HCT116 (cell line): ENCODE results near the gene ZNF835. TPM values are rescaled to one million over a fixed set of nuclear protein-coding genes. Genes with fewer than 3 reads are reported as not detected.

Experiments
- ATAC-seq: fragments of 200-7000 bp; cut with Tn5 transposase; 2 replicates; pipeline ENCODE4 v1.9.1; 2020; ENCODE audit warnings: mild to moderate bottlenecking, moderate library complexity
- BruUV-seq: library from RNA; stranded (reverse); fragments of 400-500 nt; replicated peaks from 2 replicates; lab custom pipeline; 2021; lab: Mats Ljungman, UMichigan
- CTCF ChIA-PET: fragments of 300-600 bp; sonication (Branson Sonifier 250); formaldehyde crosslinking; loops from one replicate; lab custom pipeline; 2021; ENCODE audit warnings: antibody characterized with exemption; lab: Charles Lee
- POLR2A ChIA-PET: fragments of 300-600, 350-600 bp; sonication (Branson Sonifier 250); formaldehyde crosslinking; loops from one replicate; lab custom pipeline; 2021; ENCODE audit warnings: antibody characterized with exemption; lab: Charles Lee
- RAD21 ChIA-PET, 2 experiments: fragments of 300-600 bp; sonication (Branson Sonifier 250); formaldehyde crosslinking; loops; one replicate each; lab custom pipeline; 2023; ENCODE audit warnings: low total read pairs in 2 of 2; ENCODE audit not compliant: uncharacterized antibody in 2 of 2, unreplicated experiment in 2 of 2, low non-redundant PET in 1 of 2; lab: Charles Lee
- DNase-seq: peaks from one replicate; pipeline ENCODE4 v3.0.0-alpha.2; 2010; ENCODE audit warnings: low read depth, low spot score
- H2AFZ ChIP-seq: fragments of 200-600 bp; shearing (Covaris generic), sonication (generic); 2 replicates; pipeline ENCODE4 v1.6.1; 2017; ENCODE audit warnings: low read depth, mixed run types, mixed read lengths, antibody characterized with exemption, low read length; ENCODE audit not compliant: poor library complexity, severe bottlenecking
- H3K27ac ChIP-seq: 2 replicates; pipeline ENCODE4 v1.5.1; 2012; ENCODE audit warnings: low read depth, low read length
- H3K27me3 ChIP-seq: fragments of 200-600 bp; sonication (generic); 2 replicates; pipeline ENCODE4 v1.6.1; 2016; ENCODE audit warnings: mixed run types, low read length, mixed read lengths; ENCODE audit not compliant: insufficient read depth
- H3K36me3 ChIP-seq, 2 experiments: fragments of 200-500 bp in 1 of 2; fragments of 200-600 bp in 1 of 2; sonication (Bioruptor generic) in 1 of 2; sonication (generic) in 1 of 2; 2 replicates each; pipeline versions ENCODE4 v1.5.1 to v1.6.1; 2014 to 2016; ENCODE audit warnings: low read length in 2 of 2, inconsistent platforms in 1 of 2, mixed read lengths in 1 of 2, mixed run types in 1 of 2; ENCODE audit not compliant: insufficient read depth in 2 of 2, control insufficient read depth in 1 of 2
- H3K4me1 ChIP-seq, 2 experiments: fragments of 200-600 bp in 1 of 2; sonication (generic) in 1 of 2; 2 replicates each; pipeline versions ENCODE4 v1.5.1 to v1.6.1; 2012 to 2017; ENCODE audit warnings: low read length in 2 of 2, inconsistent platforms in 1 of 2, mild to moderate bottlenecking in 1 of 2, mixed read lengths in 1 of 2, mixed run types in 1 of 2, moderate library complexity in 1 of 2; ENCODE audit not compliant: insufficient read depth in 2 of 2, control insufficient read depth in 1 of 2
- H3K4me2 ChIP-seq: fragments of 200-600 bp; sonication (generic); 2 replicates; pipeline ENCODE4 v1.6.1; 2017; ENCODE audit warnings: mixed run types, low read length, mixed read lengths
- H3K4me3 ChIP-seq, 2 experiments: fragments of 200-600 bp in 1 of 2; sonication (generic) in 1 of 2; replicated peaks in 1 of 2; 2 replicates each; pipeline ENCODE4 v1.5.1; 2011 to 2016; ENCODE audit warnings: low read length in 2 of 2, control low read depth in 1 of 2, low read depth in 1 of 2, mild to moderate bottlenecking in 1 of 2, mixed read lengths in 1 of 2, mixed run types in 1 of 2
- H3K79me2 ChIP-seq: fragments of 200-600 bp; sonication (generic); 2 replicates; pipeline ENCODE4 v1.6.1; 2017; ENCODE audit warnings: mild to moderate bottlenecking, mixed run types, low read length, moderate library complexity, mixed read lengths; ENCODE audit not compliant: insufficient read depth
- H3K9ac ChIP-seq: fragments of 200-600 bp; sonication (generic); 2 replicates; pipeline ENCODE4 v1.6.1; 2016; ENCODE audit warnings: low read length, mixed read lengths
- H3K9me2 ChIP-seq: fragments of 200-600 bp; sonication (generic), shearing (Covaris generic); 2 replicates; pipeline ENCODE4 v1.6.1; 2017; ENCODE audit warnings: mixed run types, mild to moderate bottlenecking, moderate library complexity; ENCODE audit not compliant: insufficient read depth
- H3K9me3 ChIP-seq, 2 experiments: fragments of 200-500 bp in 1 of 2; fragments of 200-600 bp in 1 of 2; sonication (Bioruptor generic) in 1 of 2; sonication (generic) in 1 of 2; 2 replicates each; pipeline ENCODE4 v1.6.1; 2014 to 2017; ENCODE audit warnings: low read length in 2 of 2, mixed read lengths in 2 of 2, inconsistent platforms in 1 of 2, low read depth in 1 of 2, mild to moderate bottlenecking in 1 of 2, mixed run types in 1 of 2, moderate library complexity in 1 of 2; ENCODE audit not compliant: control insufficient read depth in 1 of 2, insufficient read depth in 1 of 2
- H4K20me1 ChIP-seq: fragments of 200-600 bp; sonication (generic), shearing (Covaris generic); 2 replicates; pipeline ENCODE4 v1.6.1; 2017; ENCODE audit warnings: mixed run types, mild to moderate bottlenecking, moderate library complexity; ENCODE audit not compliant: insufficient read depth
- CTCF ChIP-seq, 3 experiments: fragments of 200-600 bp in 1 of 3; sonication (generic) in 1 of 3; IDR thresholded peaks in 2 of 3; conservative IDR thresholded peaks in 1 of 3; 2 replicates each; pipeline ENCODE4 v1.5.1; 2012 to 2017; ENCODE audit warnings: low read depth in 2 of 3, low read length in 2 of 3, antibody characterized with exemption in 1 of 3, borderline replicate concordance in 1 of 3, control low read depth in 1 of 3, mild to moderate bottlenecking in 1 of 3, mixed read lengths in 1 of 3, mixed run types in 1 of 3, moderate library complexity in 1 of 3; ENCODE audit not compliant: insufficient read depth in 1 of 3
- EGR1 ChIP-seq: IDR thresholded peaks from 2 replicates; pipeline ENCODE4 v1.6.1; 2012; ENCODE audit warnings: low read depth
- ELF1 ChIP-seq: IDR thresholded peaks from 2 replicates; pipeline ENCODE4 v1.6.1; 2012; ENCODE audit warnings: low read depth, borderline replicate concordance
- JUND ChIP-seq: IDR thresholded peaks from 2 replicates; pipeline ENCODE4 v1.6.1; 2012
- POLR2A ChIP-seq: IDR thresholded peaks from 2 replicates; pipeline ENCODE4 v1.7.0; 2011; ENCODE audit warnings: borderline replicate concordance; ENCODE audit not compliant: insufficient read depth, insufficient read length; ENCODE audit errors: extremely low read depth
- RAD21 ChIP-seq: IDR thresholded peaks from 2 replicates; pipeline ENCODE4 v1.6.1; 2012; ENCODE audit warnings: low read depth, mild to moderate bottlenecking
- SIN3A ChIP-seq: IDR thresholded peaks from 2 replicates; pipeline ENCODE4 v1.6.1; 2012; ENCODE audit warnings: low read depth
- ZNF274 ChIP-seq: fragments of 200-500 bp; sonication (Bioruptor generic); IDR thresholded peaks from 2 replicates; pipeline ENCODE4 v1.6.1; 2014; ENCODE audit warnings: mild to moderate bottlenecking, low read depth, low read length, inconsistent platforms
- intact Hi-C: fragments of 100-400 bp; cut with micrococcal nuclease; formaldehyde crosslinking; loops from 2 replicates; pipeline ENCODE4 v1.10.0; 2022
- total RNA-seq: library from RNA; stranded (reverse); gene quantifications from one replicate; pipeline ENCODE4 v1.2.1, GENCODE V29; 2021; ENCODE audit not compliant: unreplicated experiment
- TF ChIP-seq, protein P1 (sequence below): IDR thresholded peaks from 2 replicates; pipeline ENCODE4 v1.6.1; 2011; ENCODE audit warnings: mild to moderate bottlenecking, low read length, moderate library complexity; ENCODE audit not compliant: insufficient replicate concordance; ENCODE audit errors: extremely low read depth

ZNF835 gene
- total RNA-seq, 1 experiment from 2014 or later, result not detected

- H3K27ac ChIP-seq, result no peak overlapping the region
- ATAC-seq, result no peak
These were observed 48.7 kb upstream of the ZNF835 start for GRCh38 chr19:56720281-56720680.

More at GRCh38 chr19:56720281-56720680, 48.7 kb upstream of the ZNF835 start:
- BruUV-seq, result no TSS peak
- no peak for DNase-seq
- Histone ChIP-seq H3K4me1 (no peaks in the 10 kb centered on the region), H3K27me3 (no peaks in the 10 kb centered on the region), H3K9ac (no peak overlapping the region), H3K79me2 (no peaks in the 10 kb centered on the region), H3K4me3 (no peak overlapping the region), H2AFZ (no peak overlapping the region), H4K20me1 (no peaks in the 10 kb centered on the region), H3K9me2 (no peaks in the 10 kb centered on the region), H3K36me3 (no peaks in the 10 kb centered on the region), H3K4me2 (no peak overlapping the region), H3K9me3 (peaks cover 6 to 11% of the 10 kb centered on the region in 2 experiments; a peak in 2 of 4 replicates)
- CTCF ChIA-PET, result no interaction called here
- RAD21 ChIA-PET, result no interaction called here
- POLR2A ChIA-PET, result no interaction called here
- intact Hi-C loops, result no loop called here
- TF ChIP-seq JUND (no peak), ZNF274 (no peak), CTCF (IDR thresholded peaks at IDR 0.05 in 2 of 3, conservative IDR thresholded peaks at IDR 0.05 in 1 of 3; ENCODE audit: borderline replicate concordance in 1 of 3, insufficient read depth in 1 of 3, low read depth in 2 of 3, low read length in 2 of 3) (no peak), POLR2A (no peak), SIN3A (no peak), ELF1 (no peak), EGR1 (no peak), RAD21 (no peak)
- TF ChIP-seq, protein P1, sequence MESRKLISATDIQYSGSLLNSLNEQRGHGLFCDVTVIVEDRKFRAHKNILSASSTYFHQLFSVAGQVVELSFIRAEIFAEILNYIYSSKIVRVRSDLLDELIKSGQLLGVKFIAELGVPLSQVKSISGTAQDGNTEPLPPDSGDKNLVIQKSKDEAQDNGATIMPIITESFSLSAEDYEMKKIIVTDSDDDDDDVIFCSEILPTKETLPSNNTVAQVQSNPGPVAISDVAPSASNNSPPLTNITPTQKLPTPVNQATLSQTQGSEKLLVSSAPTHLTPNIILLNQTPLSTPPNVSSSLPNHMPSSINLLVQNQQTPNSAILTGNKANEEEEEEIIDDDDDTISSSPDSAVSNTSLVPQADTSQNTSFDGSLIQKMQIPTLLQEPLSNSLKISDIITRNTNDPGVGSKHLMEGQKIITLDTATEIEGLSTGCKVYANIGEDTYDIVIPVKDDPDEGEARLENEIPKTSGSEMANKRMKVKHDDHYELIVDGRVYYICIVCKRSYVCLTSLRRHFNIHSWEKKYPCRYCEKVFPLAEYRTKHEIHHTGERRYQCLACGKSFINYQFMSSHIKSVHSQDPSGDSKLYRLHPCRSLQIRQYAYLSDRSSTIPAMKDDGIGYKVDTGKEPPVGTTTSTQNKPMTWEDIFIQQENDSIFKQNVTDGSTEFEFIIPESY, result no peak
